Right lobe of liver (tissue), 6 donors: ENCODE measurements around the gene CTDSPL2. TPM values are rescaled to one million over a fixed set of nuclear protein-coding genes. Genes with fewer than 3 reads are reported as not detected.

Experiments
- ATAC-seq, 4 donors: fragments of 200-7000 bp; cut with Tn5 transposase; one replicate each; pipeline ENCODE4 v1.9.1; 2020; ENCODE audit warnings: mild to moderate bottlenecking in 4 of 4, moderate library complexity in 4 of 4
- DNase-seq, 3 donors: peaks; one replicate each; pipeline ENCODE4 v3.0.0-alpha.2; 2020
- H3K27ac ChIP-seq, 3 donors: fragments of 200-600 bp; one replicate each; pipeline ENCODE4 v1.8.0; 2022
- H3K27me3 ChIP-seq, 2 donors: fragments of 200-600 bp; one replicate each; pipeline ENCODE4 v1.8.0; 2022
- H3K36me3 ChIP-seq, 4 donors: fragments of 200-600 bp; sonication (generic) in 1 of 4; one replicate each; pipeline versions ENCODE4 v1.5.1 to v1.8.0; 2017 to 2022; ENCODE audit warnings: control low read depth in 1 of 4
- H3K4me1 ChIP-seq, 4 donors: fragments of 200-600 bp; sonication (generic) in 1 of 4; one replicate each; pipeline versions ENCODE4 v1.5.1 to v1.8.0; 2017 to 2022; ENCODE audit warnings: control low read depth in 1 of 4
- H3K4me3 ChIP-seq, 3 donors: fragments of 200-600 bp; one replicate each; pipeline ENCODE4 v1.8.0; 2022
- H3K9me3 ChIP-seq, 4 donors: fragments of 200-600 bp; sonication (generic) in 1 of 4; one replicate each; pipeline versions ENCODE4 v1.5.1 to v1.8.0; 2017 to 2022; ENCODE audit warnings: control low read depth in 1 of 4
- POLR2A ChIP-seq: fragments of 450-650 bp; IDR thresholded peaks from one replicate; pipeline ENCODE4 v1.6.1; 2017; ENCODE audit warnings: antibody characterized with exemption, mild to moderate bottlenecking
- WGBS: methylation state at CpG from one replicate; pipeline ENCODE4 v1.1.6; 2018; ENCODE audit warnings: low coverage, low lambda C conversion rate; ENCODE audit not compliant: insufficient coverage; ENCODE audit errors: missing lambda C conversion rate; 5-methylcytosine and 5-hydroxymethylcytosine counted together
- intact Hi-C, 2 donors: fragments of 100-400 bp; cut with DNase I; formaldehyde crosslinking; loops; one replicate each; pipeline versions ENCODE4 v1.11.2 to v1.14.1; 2022
- total RNA-seq, 6 experiments: library from RNA; depleted of rRNA in 2 of 6; stranded (reverse); fragments of >200 nt in 2 of 6; fragmentation: NEBNext Ultra II Directional in 3 of 6; extraction: Animal tissue kit (Norgen Biotek cat#: 25700) in 3 of 6; gene quantifications; one replicate each; pipeline versions ENCODE4 v1.1.0 to v1.2.4, GENCODE V29; 2016 to 2023
- TF ChIP-seq, protein P1 (sequence below), 4 donors: fragments of 200-600 bp in 3 of 4; fragments of 450-650 bp in 1 of 4; IDR thresholded peaks; one replicate each; pipeline versions ENCODE4 v1.5.1 to v1.8.0; 2016 to 2022; ENCODE audit warnings: antibody characterized with exemption in 4 of 4, mild to moderate bottlenecking in 2 of 4
- donor health status: DM: no; HTN: yes; CAD: no.
- donor health status: DM: no; HTN: no; CAD: no.
- donor health status: DM: no; HTN: no; CAD: no.
- donor health status: DM: no; HTN: yes; CAD: no.
- donor health status: DM: no; HTN: yes; CAD: no.

CTDSPL2 gene
- total RNA-seq, 6 experiments from 2014 or later, result 7.6 to 26.1 (median 15.0) TPM

DNA sequence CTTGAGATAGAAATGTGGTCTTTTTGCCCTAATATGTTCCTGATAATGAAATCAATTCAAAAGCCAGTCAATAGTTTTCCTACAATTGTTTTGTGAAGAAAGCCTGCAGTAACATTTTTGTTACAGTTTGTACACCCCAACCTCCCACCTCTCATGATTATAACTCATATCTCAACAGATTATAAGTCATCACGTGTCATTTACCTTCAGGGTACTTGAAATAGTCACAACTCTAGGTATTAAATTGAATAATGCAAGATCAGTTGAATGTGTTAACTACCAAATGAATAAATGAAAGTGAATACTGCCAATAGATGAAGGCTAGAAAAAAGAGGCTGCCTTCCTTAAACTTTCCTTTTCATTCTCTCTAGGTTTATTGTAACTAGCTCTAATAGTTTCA is 32.9 kb upstream of the CTDSPL2 start:
- Histone ChIP-seq H3K4me3 (no peak overlapping the region), H3K36me3 (no peaks in the 10 kb centered on the region), H3K4me1 (no peaks in the 10 kb centered on the region), H3K27me3 (no peaks in the 10 kb centered on the region), H3K9me3 (no peaks in the 10 kb centered on the region), H3K27ac (no peak overlapping the region)
- intact Hi-C loops, result no loop called here
- no peak for TF ChIP-seq POLR2A
- TF ChIP-seq, protein P1, sequence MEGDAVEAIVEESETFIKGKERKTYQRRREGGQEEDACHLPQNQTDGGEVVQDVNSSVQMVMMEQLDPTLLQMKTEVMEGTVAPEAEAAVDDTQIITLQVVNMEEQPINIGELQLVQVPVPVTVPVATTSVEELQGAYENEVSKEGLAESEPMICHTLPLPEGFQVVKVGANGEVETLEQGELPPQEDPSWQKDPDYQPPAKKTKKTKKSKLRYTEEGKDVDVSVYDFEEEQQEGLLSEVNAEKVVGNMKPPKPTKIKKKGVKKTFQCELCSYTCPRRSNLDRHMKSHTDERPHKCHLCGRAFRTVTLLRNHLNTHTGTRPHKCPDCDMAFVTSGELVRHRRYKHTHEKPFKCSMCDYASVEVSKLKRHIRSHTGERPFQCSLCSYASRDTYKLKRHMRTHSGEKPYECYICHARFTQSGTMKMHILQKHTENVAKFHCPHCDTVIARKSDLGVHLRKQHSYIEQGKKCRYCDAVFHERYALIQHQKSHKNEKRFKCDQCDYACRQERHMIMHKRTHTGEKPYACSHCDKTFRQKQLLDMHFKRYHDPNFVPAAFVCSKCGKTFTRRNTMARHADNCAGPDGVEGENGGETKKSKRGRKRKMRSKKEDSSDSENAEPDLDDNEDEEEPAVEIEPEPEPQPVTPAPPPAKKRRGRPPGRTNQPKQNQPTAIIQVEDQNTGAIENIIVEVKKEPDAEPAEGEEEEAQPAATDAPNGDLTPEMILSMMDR (IDR thresholded peaks at IDR 0.05), result no peak
- DNase-seq, result no peak
- 91% methylated on average over 1 of the region's 1 CpG for WGBS
- ATAC-seq, result no peak

DNA sequence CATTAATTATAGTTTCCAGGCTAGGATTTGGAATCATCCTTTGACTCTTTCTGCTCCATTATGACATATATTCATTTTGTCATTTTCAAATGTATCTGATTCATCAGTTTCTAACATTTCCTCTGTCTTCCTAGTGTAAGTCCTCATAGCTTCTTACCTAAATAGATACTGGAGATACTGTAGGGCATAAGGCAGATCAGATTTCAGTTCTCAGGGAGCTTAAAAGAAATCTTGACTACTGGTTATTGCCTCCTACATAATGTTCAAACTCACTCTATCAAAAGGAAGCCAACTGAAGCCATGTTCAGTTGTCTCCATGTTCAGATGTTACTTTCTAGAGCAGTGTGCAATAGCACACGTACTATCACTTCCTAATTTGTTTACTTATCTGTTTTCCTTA is 29.6 kb upstream of the CTDSPL2 start:
- Histone ChIP-seq H3K36me3 (no peaks in the 10 kb centered on the region), H3K27me3 (no peaks in the 10 kb centered on the region), H3K27ac (no peak overlapping the region), H3K9me3 (no peaks in the 10 kb centered on the region), H3K4me1 (no peaks in the 10 kb centered on the region), H3K4me3 (no peak overlapping the region)
- 79% methylated on average over 1 of the region's 1 CpG for WGBS
- ATAC-seq (no peak), DNase-seq (no peak)
- TF ChIP-seq, protein P1 (IDR thresholded peaks at IDR 0.05), result no peak
- no peak for TF ChIP-seq POLR2A
- intact Hi-C loops, result no loop called here

DNA sequence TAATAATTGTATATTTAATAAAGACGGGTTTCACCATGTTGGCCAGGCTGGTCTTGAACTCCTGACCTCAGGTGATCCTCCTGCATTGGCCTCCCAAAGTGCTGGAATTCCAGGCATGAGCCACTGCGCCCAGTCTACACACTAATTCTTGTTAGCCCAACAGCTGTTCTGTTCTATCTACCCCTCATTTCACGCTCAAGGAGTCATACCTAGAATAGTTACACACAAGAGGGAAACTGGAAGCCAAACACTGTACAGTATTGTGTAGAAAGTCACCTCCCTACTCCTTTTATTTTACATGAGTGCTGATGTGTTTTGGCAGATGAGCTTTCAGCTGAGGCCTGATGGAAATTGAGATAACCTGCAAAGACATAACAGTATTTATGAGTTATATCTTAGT is 13.4 kb upstream of the CTDSPL2 start:
- Histone ChIP-seq H3K27ac (no peak overlapping the region), H3K9me3 (no peaks in the 10 kb centered on the region), H3K36me3 (no peaks in the 10 kb centered on the region), H3K4me1 (no peaks in the 10 kb centered on the region), H3K27me3 (no peaks in the 10 kb centered on the region), H3K4me3 (no peak overlapping the region)
- 96% methylated on average over 3 of the region's 3 CpGs for WGBS
- ATAC-seq (no peak), DNase-seq (no peak)
- TF ChIP-seq, protein P1 (IDR thresholded peaks at IDR 0.05), result no peak
- no peak for TF ChIP-seq POLR2A
- intact Hi-C loops, result no loop called here

DNA sequence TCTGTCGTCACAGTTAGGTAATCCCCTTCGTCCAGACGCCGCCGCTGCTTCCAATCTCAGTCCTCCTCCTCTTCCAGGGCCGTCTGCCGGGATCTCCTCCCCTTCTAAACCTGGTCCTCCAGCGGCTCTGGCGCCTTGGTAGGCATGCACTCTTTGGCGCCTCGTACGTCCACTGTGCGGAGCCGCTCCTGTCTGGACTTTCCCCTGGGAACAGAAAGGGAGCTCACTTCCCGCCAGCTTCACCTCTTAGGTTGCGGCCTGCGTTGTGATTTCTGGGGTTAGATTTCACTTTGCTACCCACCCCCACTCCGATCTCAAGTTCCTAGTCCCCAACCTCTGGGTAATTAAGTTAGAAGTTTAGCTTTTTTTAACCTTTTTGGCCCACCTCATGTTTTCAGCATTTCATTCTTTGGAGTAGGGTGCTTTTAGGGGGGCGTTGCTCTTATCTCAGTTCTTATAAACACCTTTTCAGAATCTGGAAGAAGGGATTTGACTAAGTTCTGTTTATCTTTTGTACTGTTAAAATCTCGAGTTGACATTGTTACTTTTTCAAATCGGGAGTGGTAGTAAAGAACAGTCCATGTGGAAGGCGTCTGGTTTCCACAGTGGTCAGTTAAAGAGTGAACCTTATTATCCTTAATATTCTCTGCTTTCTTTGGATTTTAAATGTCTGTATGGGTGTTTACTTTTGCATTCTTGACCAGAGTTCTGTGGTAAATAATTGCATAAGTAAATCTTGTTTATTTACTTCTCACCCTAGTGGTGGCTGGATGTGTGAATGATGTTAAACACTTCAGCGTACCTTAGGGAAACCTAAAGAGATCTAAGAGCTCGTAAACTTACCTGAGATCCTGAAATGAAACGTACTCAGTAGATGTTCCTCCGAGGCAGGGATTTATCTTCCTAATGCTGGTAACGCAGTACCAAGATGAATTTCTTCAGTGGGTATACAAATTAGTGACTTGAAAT is 611 bp downstream of the CTDSPL2 start:
- H3K4me3 ChIP-seq, result peak overlapping the region; percentile 77 to 87 (median 84)
- H3K27me3 ChIP-seq, result no peaks in the 10 kb centered on the region
- no peak for TF ChIP-seq POLR2A
- TF ChIP-seq, protein P1 (IDR thresholded peaks at IDR 0.05), result no peak
- whole genome bisulfite sequencing, result under 1% methylated on average over 17 of the region's 27 CpGs
- H3K4me1 ChIP-seq, result peaks cover 0 to 24% (median 0%) of the 10 kb centered on the region in 4 donors
- no peak for DNase-seq
- ATAC-seq, result peak; percentile 41 to 66 (median 50)
- no peaks in the 10 kb centered on the region for H3K36me3 ChIP-seq
- H3K9me3 ChIP-seq, result no peaks in the 10 kb centered on the region
- intact Hi-C loops, result no loop called here
- peak overlapping the region; percentile 87 to 90 (median 90) for H3K27ac ChIP-seq
